Hematopoietic multipotent progenitor cell treated with erythropoietin and hydrocortisone succinate and interleukin-3 and kit ligand, for 15 days (in vitro differentiated cells): ENCODE results near the gene C1orf50.
"Not testable (repeated sequence)": the region's sequence is repeated elsewhere in the genome, so short reads cannot be mapped to it uniquely, and the experiment has no call there.

Experiments used
- DNase-seq: peaks from one replicate; pipeline ENCODE4 v3.0.0-alpha.2; 2015; ENCODE audit warnings: low spot score

The C1orf50 gene

GRCh38 chr1:42801832-42802473 lies 34.9 kb downstream of the C1orf50 start:
- DNase-seq = no peak

GRCh38 chr1:42806171-42806570 lies 39.1 kb downstream of the C1orf50 start:
- DNase-seq = no peak

- DNase-seq = no peak
Observed at GRCh38 chr1:42806593-42806992, 39.5 kb downstream of the C1orf50 start.

- DNase-seq = no peak
Observed at GRCh38 chr1:42807056-42807668, 40.1 kb downstream of the C1orf50 start.

- not testable (repeated sequence) for DNase-seq
Observed at GRCh38 chr1:42814815-42815214, 47.8 kb downstream of the C1orf50 start.

- DNase-seq = no peak
Observed at GRCh38 chr1:42815941-42816584, 49.0 kb downstream of the C1orf50 start.

GRCh38 chr1:42816585-42817439 lies 49.8 kb downstream of the C1orf50 start, which contains the start of the genes ERMAP and SVBP:
ERMAP (plus strand) TSS chr1:42817122; CDS start chr1:42830449, 13,327 bp downstream.
SVBP (minus strand) TSS chr1:42817397; CDS start chr1:42816544, 853 bp downstream.
- DNase-seq = peak; percentile 93

GRCh38 chr1:42817440-42817767 lies 50.4 kb downstream of the C1orf50 start:
- no peak for DNase-seq

- DNase-seq = no peak
Observed at GRCh38 chr1:42817976-42818375, 50.9 kb downstream of the C1orf50 start.

GRCh38 chr1:42820813-42821212 lies 53.8 kb downstream of the C1orf50 start:
- no peak for DNase-seq

GRCh38 chr1:42821690-42822089 lies 54.6 kb downstream of the C1orf50 start:
- DNase-seq = no peak

- DNase-seq = peak; percentile 76
Observed at GRCh38 chr1:42822800-42823392, 55.8 kb downstream of the C1orf50 start.

- peak; percentile 53 for DNase-seq
Observed at GRCh38 chr1:42824481-42825035, 57.5 kb downstream of the C1orf50 start.

- DNase-seq = peak; percentile 89
Observed at GRCh38 chr1:42825036-42825851, 58.2 kb downstream of the C1orf50 start.
